Kidney (tissue), 14 donors: ENCODE results near the gene FBXO7. TPM values are rescaled to one million over a fixed set of nuclear protein-coding genes. Genes with fewer than 3 reads are reported as not detected.

Experiments used
- DNase-seq, 5 donors: peaks; one replicate each; pipeline ENCODE4 v3.0.0-alpha.2; 2013 to 2020
- FAIRE-seq: peaks from 2 replicates; lab custom pipeline; 2012; peaks lifted over from hg19 to GRCh38; lab: Jason Lieb, UNC
- H3K27ac ChIP-seq, 2 donors: one replicate each; pipeline ENCODE4 v1.7.0; 2013; ENCODE audit warnings: low read depth in 2 of 2, low read length in 2 of 2, inconsistent platforms in 1 of 2
- H3K27me3 ChIP-seq: one replicate; pipeline ENCODE4 v1.7.1; 2013; ENCODE audit warnings: low read length, inconsistent platforms; ENCODE audit not compliant: control insufficient read depth, insufficient read depth
- H3K36me3 ChIP-seq, 3 donors: one replicate each; pipeline versions ENCODE4 v1.7.0 to v1.7.1; 2013; ENCODE audit warnings: low read length in 3 of 3, control low read depth in 1 of 3, inconsistent platforms in 1 of 3; ENCODE audit not compliant: insufficient read depth in 3 of 3, control insufficient read depth in 2 of 3
- H3K4me1 ChIP-seq, 3 donors: one replicate each; pipeline versions ENCODE4 v1.7.0 to v1.7.1; 2013; ENCODE audit warnings: low read length in 3 of 3, inconsistent platforms in 1 of 3, low read depth in 1 of 3; ENCODE audit not compliant: control insufficient read depth in 2 of 3, insufficient read depth in 2 of 3
- H3K4me3 ChIP-seq, 3 donors: one replicate each; pipeline versions ENCODE4 v1.7.0 to v1.8.1; 2013; ENCODE audit warnings: low read length in 3 of 3, control low read depth in 1 of 3, inconsistent platforms in 1 of 3
- H3K9ac ChIP-seq, 3 donors: one replicate each; pipeline versions ENCODE4 v1.7.0 to v1.7.1; 2013; ENCODE audit warnings: low read length in 3 of 3, control low read depth in 1 of 3, inconsistent platforms in 1 of 3
- H3K9me3 ChIP-seq, 3 donors: one replicate each; pipeline versions ENCODE4 v1.7.0 to v1.7.1; 2013; ENCODE audit warnings: low read length in 3 of 3, control low read depth in 1 of 3, inconsistent platforms in 1 of 3; ENCODE audit not compliant: control insufficient read depth in 2 of 3, insufficient read depth in 1 of 3
- CTCF ChIP-seq: IDR thresholded peaks from 3 replicates; pipeline ENCODE4 v1.5.1; 2012; ENCODE audit warnings: mild to moderate bottlenecking, moderate library complexity, borderline replicate concordance; ENCODE audit not compliant: insufficient read depth; ENCODE audit errors: extremely low read depth
- intact Hi-C: fragments of 100-400 bp; cut with DNase I; formaldehyde crosslinking; loops from one replicate; pipeline ENCODE4 v1.11.1; 2022
- polyA plus RNA-seq: library from polyadenylated mRNA; stranded (reverse); fragments of 350-450 nt; fragmentation: Illumina TruSeq; extraction: RNeasy Lipid Tissue Mini Kit (QIAGEN cat#74804); gene quantifications from one replicate; pipeline ENCODE4 v1.2.3, GENCODE V29; 2014; ENCODE audit warnings: low read depth, low replicate concordance; ENCODE audit not compliant: insufficient read depth
- total RNA-seq: library from RNA; stranded (reverse); fragmentation: NEBNext Ultra II Directional; extraction: Animal tissue kit (Norgen Biotek cat#: 25700); gene quantifications from one replicate; pipeline ENCODE4 v1.2.1, GENCODE V29; 2021
- donor health status: control.
- donor health status: control.
- donor health status: control.
- donor health status: control.
- donor health status: control.
- donor health status: DM: yes; HTN: yes; CAD: no.
- donor health status: Normal renal cell carcinoma (clear cell type).

Gene FBXO7
- total and polyA plus RNA-seq, 2 donors from 2014 or later: 91.0 to 131 TPM

- no peak for TF ChIP-seq CTCF
- Histone ChIP-seq H3K27me3 (no peaks in the 10 kb centered on the region), H3K27ac (no peak overlapping the region), H3K4me3 (no peak overlapping the region), H3K4me1 (no peaks in the 10 kb centered on the region), H3K36me3 (peaks cover 7 to 65% (median 24%) of the 10 kb centered on the region in 3 donors), H3K9ac (no peak overlapping the region), H3K9me3 (no peaks in the 10 kb centered on the region)
- DNase-seq (no peak), FAIRE-seq (no peak)
- intact Hi-C loops: no loop called here
Observed at GRCh38 chr22:32487461-32487860, 12.8 kb downstream of the FBXO7 start.

GRCh38 chr22:32489377-32489776 lies 14.8 kb downstream of the FBXO7 start:
- no peak overlapping the region for H3K4me3 ChIP-seq

GRCh38 chr22:32490279-32490678 lies 15.7 kb downstream of the FBXO7 start:
- Histone ChIP-seq H3K9ac (no peak overlapping the region), H3K4me3 (no peak overlapping the region), H3K36me3 (peaks cover 14 to 70% (median 28%) of the 10 kb centered on the region in 3 donors), H3K27me3 (no peaks in the 10 kb centered on the region), H3K4me1 (no peaks in the 10 kb centered on the region), H3K9me3 (no peaks in the 10 kb centered on the region), H3K27ac (no peak overlapping the region)
- FAIRE-seq (no peak), DNase-seq (no peak)
- no peak for TF ChIP-seq CTCF
- intact Hi-C loops: no loop called here

More at GRCh38 chr22:32489377-32489776, 14.8 kb downstream of the FBXO7 start:
- H3K27me3 ChIP-seq: no peaks in the 10 kb centered on the region
- H3K4me1 ChIP-seq: no peaks in the 10 kb centered on the region
- no peak overlapping the region for H3K27ac ChIP-seq
- H3K9me3 ChIP-seq: no peaks in the 10 kb centered on the region
- FAIRE-seq (no peak), DNase-seq (no peak)
- H3K36me3 ChIP-seq: peaks cover 12 to 68% (median 28%) of the 10 kb centered on the region in 3 donors
- no peak overlapping the region for H3K9ac ChIP-seq
- intact Hi-C loops: no loop called here
- no peak for TF ChIP-seq CTCF

- Histone ChIP-seq H3K9me3 (no peaks in the 10 kb centered on the region), H3K4me1 (no peaks in the 10 kb centered on the region), H3K27ac (no peak overlapping the region), H3K9ac (no peak overlapping the region), H3K27me3 (no peaks in the 10 kb centered on the region), H3K36me3 (peaks cover 15 to 62% (median 29%) of the 10 kb centered on the region in 3 donors), H3K4me3 (no peak overlapping the region)
- intact Hi-C loops: no loop called here
- DNase-seq (no peak), FAIRE-seq (no peak)
- no peak for TF ChIP-seq CTCF
Observed at GRCh38 chr22:32492111-32492510, 17.5 kb downstream of the FBXO7 start.
